Thoracic aorta (tissue), 2 donors: ENCODE data around the gene IP6K2. TPM values are rescaled to one million over a fixed set of nuclear protein-coding genes. Genes with fewer than 3 reads are reported as not detected.

Source experiments
- ATAC-seq: fragments of 150-250 bp; one replicate; pipeline ENCODE4 v1.8.0; 2017; ENCODE audit warnings: low read depth; ENCODE audit not compliant: insufficient number of reproducible peaks, low FRiP score
- DNase-seq: peaks from one replicate; pipeline ENCODE4 v3.0.0-alpha.2; 2020; ENCODE audit warnings: low spot score
- H3K27ac ChIP-seq, 2 donors: fragments of 200-600 bp; sonication (generic); 1 replicate in 1 of 2; 2 replicates in 1 of 2; pipeline ENCODE4 v1.5.1; 2016; ENCODE audit warnings: mild to moderate bottlenecking in 2 of 2, moderate library complexity in 2 of 2
- H3K27me3 ChIP-seq: fragments of 200-600 bp; sonication (generic); replicated peaks from 2 replicates; pipeline ENCODE4 v1.6.0; 2016; ENCODE audit warnings: mild to moderate bottlenecking; ENCODE audit not compliant: insufficient read depth
- H3K36me3 ChIP-seq: fragments of 200-600 bp; sonication (generic); one replicate; pipeline ENCODE4 v1.5.1; 2016
- H3K4me1 ChIP-seq, 2 donors: fragments of 200-600 bp; sonication (generic); 1 replicate in 1 of 2; 2 replicates in 1 of 2; pipeline versions ENCODE4 v1.5.1 to v1.6.0; 2016; ENCODE audit warnings: low read depth in 2 of 2, mild to moderate bottlenecking in 1 of 2; ENCODE audit not compliant: control insufficient read depth in 1 of 2
- H3K4me3 ChIP-seq: fragments of 200-600 bp; sonication (generic); 2 replicates; pipeline ENCODE4 v1.5.1; 2016; ENCODE audit warnings: mild to moderate bottlenecking
- H3K9me3 ChIP-seq: fragments of 200-600 bp; sonication (generic); 2 replicates; pipeline ENCODE4 v1.5.1; 2016
- total RNA-seq, 2 donors: library from RNA; depleted of rRNA; stranded (reverse); fragments of >200 nt; gene quantifications; one replicate each; pipeline versions ENCODE4 v1.1.0 to v1.2.3, GENCODE V29; 2016
- TF ChIP-seq, protein P1 (sequence below): fragments of 200-600 bp; sonication (generic); IDR thresholded peaks from one replicate; pipeline ENCODE4 v1.5.1; 2019; ENCODE audit warnings: antibody characterized with exemption

The IP6K2 gene
- total RNA-seq, 2 donors from 2014 or later = 38.3 to 90.7 TPM

DNA sequence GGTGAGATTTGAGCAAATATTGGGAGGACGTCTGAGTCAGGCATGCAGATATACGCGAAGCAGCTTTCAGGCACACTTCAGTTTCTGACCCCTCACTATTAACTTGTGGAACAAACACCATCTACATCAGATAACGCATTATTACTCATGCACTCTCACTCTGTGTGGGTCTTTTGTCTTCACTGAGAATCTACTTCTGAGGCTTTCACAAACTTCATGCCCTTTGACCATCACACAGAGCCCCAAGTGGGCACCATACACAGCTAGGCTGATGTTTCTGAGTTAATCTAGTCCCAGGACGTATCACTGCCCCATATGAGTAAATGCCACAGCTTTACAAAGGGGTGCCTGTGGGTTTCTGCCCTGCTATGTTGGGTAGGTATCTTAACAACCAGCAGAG, 39.6 kb upstream of the IP6K2 start:
- H3K27me3 ChIP-seq = no peaks in the 10 kb centered on the region
- TF ChIP-seq, protein P1, sequence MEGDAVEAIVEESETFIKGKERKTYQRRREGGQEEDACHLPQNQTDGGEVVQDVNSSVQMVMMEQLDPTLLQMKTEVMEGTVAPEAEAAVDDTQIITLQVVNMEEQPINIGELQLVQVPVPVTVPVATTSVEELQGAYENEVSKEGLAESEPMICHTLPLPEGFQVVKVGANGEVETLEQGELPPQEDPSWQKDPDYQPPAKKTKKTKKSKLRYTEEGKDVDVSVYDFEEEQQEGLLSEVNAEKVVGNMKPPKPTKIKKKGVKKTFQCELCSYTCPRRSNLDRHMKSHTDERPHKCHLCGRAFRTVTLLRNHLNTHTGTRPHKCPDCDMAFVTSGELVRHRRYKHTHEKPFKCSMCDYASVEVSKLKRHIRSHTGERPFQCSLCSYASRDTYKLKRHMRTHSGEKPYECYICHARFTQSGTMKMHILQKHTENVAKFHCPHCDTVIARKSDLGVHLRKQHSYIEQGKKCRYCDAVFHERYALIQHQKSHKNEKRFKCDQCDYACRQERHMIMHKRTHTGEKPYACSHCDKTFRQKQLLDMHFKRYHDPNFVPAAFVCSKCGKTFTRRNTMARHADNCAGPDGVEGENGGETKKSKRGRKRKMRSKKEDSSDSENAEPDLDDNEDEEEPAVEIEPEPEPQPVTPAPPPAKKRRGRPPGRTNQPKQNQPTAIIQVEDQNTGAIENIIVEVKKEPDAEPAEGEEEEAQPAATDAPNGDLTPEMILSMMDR = no peak
- H3K27ac ChIP-seq = no peak overlapping the region
- H3K9me3 ChIP-seq = no peaks in the 10 kb centered on the region
- peaks cover 4% of the 10 kb centered on the region for H3K36me3 ChIP-seq
- DNase-seq (no peak), ATAC-seq (no peak)
- no peak overlapping the region for H3K4me3 ChIP-seq
- H3K4me1 ChIP-seq = no peaks in the 10 kb centered on the region

DNA sequence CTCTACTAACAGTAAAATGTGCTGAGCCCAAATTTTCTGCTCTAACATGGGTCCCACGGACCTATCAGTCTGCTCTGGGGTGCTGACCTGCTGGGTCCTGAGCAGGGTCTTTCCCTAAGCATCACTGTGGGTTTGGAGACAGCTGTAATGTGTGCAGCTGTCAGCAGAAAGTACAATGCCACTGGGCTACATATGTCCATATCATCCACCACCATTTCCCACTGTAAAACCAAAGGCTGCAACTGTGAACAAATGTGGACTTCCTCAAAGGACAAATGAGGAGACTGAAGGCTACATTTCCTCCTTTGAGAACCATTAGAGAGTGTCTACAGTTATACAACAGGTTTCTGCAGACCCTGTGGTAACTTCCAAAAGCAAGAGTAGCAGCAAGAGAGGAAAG, 33.8 kb upstream of the IP6K2 start:
- DNase-seq (no peak), ATAC-seq (no peak)
- H3K9me3 ChIP-seq = no peaks in the 10 kb centered on the region
- no peak overlapping the region for H3K27ac ChIP-seq
- peaks cover 12 to 19% of the 10 kb centered on the region in 2 donors for H3K4me1 ChIP-seq
- no peak overlapping the region for H3K4me3 ChIP-seq
- peaks cover 11% of the 10 kb centered on the region for H3K36me3 ChIP-seq
- TF ChIP-seq, protein P1 = no peak
- no peaks in the 10 kb centered on the region for H3K27me3 ChIP-seq

DNA sequence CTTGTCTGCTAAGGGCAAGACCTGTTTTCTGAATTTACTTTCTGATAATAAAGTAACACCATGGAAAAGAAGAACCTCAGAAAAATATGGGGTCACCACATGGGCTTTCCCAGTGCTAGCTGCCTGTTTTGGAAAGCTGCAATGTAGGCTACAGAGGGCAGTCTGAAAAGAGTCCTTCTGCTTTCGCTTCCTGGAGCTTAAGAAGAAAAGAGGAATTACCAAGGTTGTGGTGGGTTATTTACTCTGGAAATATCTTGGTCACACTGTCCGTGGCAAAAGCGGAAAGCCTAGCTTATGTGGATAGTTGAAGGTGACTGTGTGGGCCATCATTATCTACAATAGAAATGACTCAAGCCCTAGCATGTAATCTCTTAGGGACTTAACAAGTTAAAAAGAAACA, 31.7 kb upstream of the IP6K2 start:
- H3K36me3 ChIP-seq = peaks cover 10% of the 10 kb centered on the region

DNA sequence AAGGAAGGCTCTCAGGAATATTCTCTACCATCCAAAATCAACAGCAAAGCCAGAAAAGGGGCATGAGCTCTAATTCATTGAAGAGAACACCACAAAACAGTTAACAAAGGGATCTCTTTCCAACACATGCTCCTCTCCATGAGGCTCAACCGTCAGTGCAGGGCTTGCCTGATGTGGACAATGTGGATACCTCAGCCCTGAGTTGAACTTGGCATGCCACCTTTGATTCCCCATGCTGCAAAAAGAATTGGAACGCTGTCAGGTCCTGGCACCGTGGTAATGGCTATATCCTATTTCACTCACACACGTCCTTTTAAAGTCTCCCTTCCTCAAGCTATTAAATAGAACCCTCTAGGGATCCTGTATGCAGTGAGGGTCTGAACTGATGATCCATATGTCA, 30.7 kb upstream of the IP6K2 start:
- TF ChIP-seq, protein P1 = no peak
- no peaks in the 10 kb centered on the region for H3K9me3 ChIP-seq
- no peak overlapping the region for H3K4me3 ChIP-seq
- DNase-seq = no peak
- H3K27me3 ChIP-seq = no peaks in the 10 kb centered on the region
- H3K27ac ChIP-seq = peak overlapping the region in 1 of 2 donors; percentile 11
- peaks cover 10% of the 10 kb centered on the region for H3K36me3 ChIP-seq
- peaks cover 12 to 21% of the 10 kb centered on the region in 2 donors for H3K4me1 ChIP-seq
- no peak for ATAC-seq

More for the DNA sequence above, 31.7 kb upstream of the IP6K2 start:
- Histone ChIP-seq H3K27me3 (no peaks in the 10 kb centered on the region), H3K9me3 (no peaks in the 10 kb centered on the region), H3K4me1 (peaks cover 12 to 21% of the 10 kb centered on the region in 2 donors), H3K27ac (peak overlapping the region in 1 of 2 donors; percentile 11), H3K4me3 (no peak overlapping the region)
- DNase-seq (no peak), ATAC-seq (no peak)
- TF ChIP-seq, protein P1 = no peak

DNA sequence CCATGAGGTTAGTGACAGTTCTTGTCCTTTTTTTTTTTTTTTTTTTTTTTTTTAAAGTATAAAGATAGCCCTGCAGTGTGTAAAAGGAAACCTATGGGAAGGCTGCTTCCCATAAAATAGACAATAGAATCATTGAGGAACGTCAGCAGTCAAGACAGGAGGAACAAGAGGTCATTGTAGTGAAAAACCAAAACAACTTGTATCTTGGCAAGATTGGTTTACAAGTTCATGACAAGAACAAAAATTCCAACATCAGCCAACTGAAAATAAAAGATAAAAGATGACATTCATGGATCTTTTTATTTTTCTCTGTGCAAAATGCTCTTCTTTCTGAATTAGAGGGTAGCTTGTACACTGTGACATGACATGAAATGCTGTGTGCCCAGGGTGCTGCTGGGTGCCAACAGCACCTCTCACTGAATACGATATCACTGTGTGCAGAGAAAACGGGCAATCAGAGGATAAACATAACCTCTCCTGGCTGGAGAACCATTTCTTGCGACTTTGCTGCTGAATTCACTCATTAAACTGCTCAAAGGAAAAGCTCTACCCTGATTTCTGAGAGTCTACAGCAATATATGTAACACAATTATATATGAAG, 30.1 kb upstream of the IP6K2 start:
- Histone ChIP-seq H3K36me3 (peaks cover 10% of the 10 kb centered on the region), H3K4me1 (peaks cover 12 to 21% of the 10 kb centered on the region in 2 donors), H3K9me3 (no peaks in the 10 kb centered on the region), H3K27ac (no peak overlapping the region), H3K4me3 (no peak overlapping the region), H3K27me3 (no peaks in the 10 kb centered on the region)
- DNase-seq = no peak
- TF ChIP-seq, protein P1 = no peak
- ATAC-seq = no peak
